Liver (tissue), 9 donors: ENCODE data around the gene ROR1. TPM values are rescaled to one million over a fixed set of nuclear protein-coding genes. Genes with fewer than 3 reads are reported as not detected.

Source experiments
- DNase-seq: peaks from one replicate; pipeline ENCODE4 v3.0.0-alpha.2; 2017; ENCODE audit warnings: low spot score
- H3K27ac ChIP-seq, 2 donors: one replicate each; pipeline ENCODE4 v1.7.0; 2013; ENCODE audit warnings: inconsistent platforms in 2 of 2, low read length in 2 of 2, control low read depth in 1 of 2, low read depth in 1 of 2, mild to moderate bottlenecking in 1 of 2
- H3K27me3 ChIP-seq, 4 donors: one replicate each; pipeline versions ENCODE4 v1.6.1 to v1.7.0; 2013; ENCODE audit warnings: low read length in 3 of 4, inconsistent platforms in 1 of 4, mild to moderate bottlenecking in 1 of 4, moderate library complexity in 1 of 4; ENCODE audit not compliant: control insufficient read depth in 4 of 4, insufficient read depth in 4 of 4
- H3K36me3 ChIP-seq, 4 donors: one replicate each; pipeline versions ENCODE4 v1.6.1 to v1.7.0; 2013; ENCODE audit warnings: low read length in 3 of 4, mild to moderate bottlenecking in 3 of 4, low read depth in 1 of 4, moderate library complexity in 1 of 4; ENCODE audit not compliant: control insufficient read depth in 4 of 4, insufficient read depth in 3 of 4
- H3K4me1 ChIP-seq, 4 donors: one replicate each; pipeline versions ENCODE4 v1.6.1 to v1.7.0; 2013; ENCODE audit warnings: low read length in 3 of 4, mild to moderate bottlenecking in 3 of 4, moderate library complexity in 1 of 4; ENCODE audit not compliant: control insufficient read depth in 4 of 4, insufficient read depth in 4 of 4
- H3K4me3 ChIP-seq, 3 donors: one replicate each; pipeline versions ENCODE4 v1.6.1 to v1.7.0; 2013; ENCODE audit warnings: low read length in 3 of 3, control low read depth in 1 of 3, low read depth in 1 of 3, mild to moderate bottlenecking in 1 of 3
- H3K9ac ChIP-seq, 2 donors: one replicate each; pipeline ENCODE4 v1.7.0; 2013; ENCODE audit warnings: low read length in 2 of 2, mild to moderate bottlenecking in 2 of 2, moderate library complexity in 2 of 2, control low read depth in 1 of 2, low read depth in 1 of 2
- H3K9me3 ChIP-seq, 4 donors: one replicate each; pipeline versions ENCODE4 v1.6.1 to v1.7.0; 2013; ENCODE audit warnings: low read length in 3 of 4; ENCODE audit not compliant: control insufficient read depth in 4 of 4
- EGR1 ChIP-seq, 2 donors: IDR thresholded peaks; 2 replicates each; pipeline ENCODE4 v1.6.1; 2016 to 2018; ENCODE audit warnings: antibody characterized with exemption in 2 of 2, low read depth in 2 of 2
- FOXA1 ChIP-seq: IDR thresholded peaks from 2 replicates; pipeline ENCODE4 v1.6.1; 2016; ENCODE audit warnings: antibody characterized with exemption
- FOXA2 ChIP-seq: IDR thresholded peaks from 2 replicates; pipeline ENCODE4 v1.6.1; 2016; ENCODE audit warnings: antibody characterized with exemption
- GABPA ChIP-seq, 2 donors: IDR thresholded peaks in 1 of 2; conservative IDR thresholded peaks in 1 of 2; 2 replicates each; pipeline ENCODE4 v1.6.1; 2016; ENCODE audit warnings: antibody characterized with exemption in 2 of 2, mild to moderate bottlenecking in 1 of 2, moderate library complexity in 1 of 2
- HNF4A ChIP-seq, 2 donors: conservative IDR thresholded peaks; 2 replicates each; pipeline ENCODE4 v1.6.1; 2016; ENCODE audit warnings: antibody characterized with exemption in 2 of 2, mild to moderate bottlenecking in 2 of 2
- HNF4G ChIP-seq: IDR thresholded peaks from 2 replicates; pipeline ENCODE4 v1.6.1; 2016; ENCODE audit warnings: antibody characterized with exemption
- JUND ChIP-seq, 2 donors: IDR thresholded peaks; 2 replicates each; pipeline ENCODE4 v1.6.1; 2016; ENCODE audit warnings: antibody characterized with exemption in 2 of 2
- NR2F2 ChIP-seq: IDR thresholded peaks from 2 replicates; pipeline ENCODE4 v1.6.1; 2016; ENCODE audit warnings: antibody characterized with exemption
- RAD21 ChIP-seq, 2 donors: IDR thresholded peaks; 2 replicates each; pipeline ENCODE4 v1.6.1; 2016; ENCODE audit warnings: antibody characterized with exemption in 2 of 2, mild to moderate bottlenecking in 2 of 2
- RXRA ChIP-seq, 2 donors: IDR thresholded peaks; 2 replicates each; pipeline ENCODE4 v1.6.1; 2017 to 2018; ENCODE audit warnings: antibody characterized with exemption in 2 of 2, mild to moderate bottlenecking in 1 of 2
- SP1 ChIP-seq: IDR thresholded peaks from 2 replicates; pipeline ENCODE4 v1.6.1; 2018; ENCODE audit warnings: antibody characterized with exemption, mild to moderate bottlenecking
- TAF1 ChIP-seq: conservative IDR thresholded peaks from 2 replicates; pipeline ENCODE4 v1.6.1; 2016; ENCODE audit warnings: antibody characterized with exemption, mild to moderate bottlenecking
- YY1 ChIP-seq: IDR thresholded peaks from 2 replicates; pipeline ENCODE4 v1.6.1; 2016; ENCODE audit warnings: antibody characterized with exemption, mild to moderate bottlenecking
- WGBS: extraction: QIAGEN DNeasy Blood & Tissue Kit; methylation state at CpG from one replicate; pipeline ENCODE4 v1.1.7; 2013; 5-methylcytosine and 5-hydroxymethylcytosine counted together
- polyA plus RNA-seq, 2 donors: library from polyadenylated mRNA; stranded (reverse) in 1 of 2; unstranded in 1 of 2; fragments of 200-250 nt in 1 of 2; fragments of >200 nt in 1 of 2; fragmentation: Nextera tagmentation in 1 of 2; extraction: Ambion mirVana in 1 of 2; gene quantifications; one replicate each; pipeline versions ENCODE4 v1.2.1 to v1.2.3, GENCODE V29; 2013 to 2015
- total RNA-seq, 2 donors: library from RNA; depleted of rRNA; stranded (reverse); fragments of >200 nt; gene quantifications; one replicate each; pipeline ENCODE4 v1.2.3, GENCODE V29; 2014
- TF ChIP-seq, protein P1 (sequence below): IDR thresholded peaks from 2 replicates; pipeline ENCODE4 v1.6.1; 2016; ENCODE audit warnings: antibody characterized with exemption, mild to moderate bottlenecking
- TF ChIP-seq, protein P2 (sequence below): fragments of 150-350 bp; IDR thresholded peaks from 2 replicates; pipeline ENCODE4 v1.5.1; 2017; ENCODE audit warnings: improper control_type of control experiment, low read depth, low read length; ENCODE audit not compliant: missing input control
- TF ChIP-seq, protein P3 (sequence below): IDR thresholded peaks from 2 replicates; pipeline ENCODE4 v1.6.1; 2016; ENCODE audit warnings: antibody characterized with exemption
- TF ChIP-seq, protein P4 (sequence below): IDR thresholded peaks from 2 replicates; pipeline ENCODE4 v1.6.1; 2016; ENCODE audit warnings: antibody characterized with exemption
- TF ChIP-seq, protein P5 (sequence below): IDR thresholded peaks from 2 replicates; pipeline ENCODE4 v1.6.1; 2016; ENCODE audit warnings: antibody characterized with exemption
- donor health status: healthy.
- donor health status: healthy.
- donor health status: healthy.
- donor health status: healthy.
- donor health status: healthy.

ROR1 gene
- total and polyA plus RNA-seq, 4 donors = 0.15 to 0.98 (median 0.37) TPM

DNA sequence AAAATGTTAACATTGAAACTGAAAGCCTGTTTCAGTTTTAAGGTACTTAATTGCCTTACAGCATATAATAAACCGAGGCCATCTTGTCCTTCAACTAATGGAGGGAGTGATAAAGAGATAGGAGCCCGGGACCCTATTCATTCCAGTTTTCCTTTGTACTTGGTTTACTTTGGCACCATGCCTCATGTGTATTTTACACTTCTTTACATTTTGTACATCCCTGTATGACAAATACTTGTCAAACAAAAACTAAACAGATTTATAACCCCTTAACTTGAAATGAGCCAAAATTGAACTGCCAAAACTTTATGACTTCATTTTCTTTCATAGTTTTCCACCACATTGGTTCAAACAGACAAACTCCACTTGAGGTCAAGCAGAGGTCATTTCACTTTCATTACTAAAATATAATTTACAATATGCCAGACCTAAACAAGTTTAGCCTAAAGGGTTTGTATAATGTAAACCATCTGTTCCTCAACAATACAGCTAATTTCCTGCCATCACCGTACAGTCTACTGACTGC, 398.7 kb downstream of the ROR1 start:
- Histone ChIP-seq H3K9me3 (no peaks in the 10 kb centered on the region), H3K27ac (no peak overlapping the region), H3K27me3 (no peaks in the 10 kb centered on the region), H3K36me3 (no peaks in the 10 kb centered on the region), H3K4me1 (no peaks in the 10 kb centered on the region), H3K4me3 (no peak overlapping the region), H3K9ac (no peak overlapping the region)
- 58% methylated on average over 3 of the region's 3 CpGs for WGBS
- TF ChIP-seq, protein P1, sequence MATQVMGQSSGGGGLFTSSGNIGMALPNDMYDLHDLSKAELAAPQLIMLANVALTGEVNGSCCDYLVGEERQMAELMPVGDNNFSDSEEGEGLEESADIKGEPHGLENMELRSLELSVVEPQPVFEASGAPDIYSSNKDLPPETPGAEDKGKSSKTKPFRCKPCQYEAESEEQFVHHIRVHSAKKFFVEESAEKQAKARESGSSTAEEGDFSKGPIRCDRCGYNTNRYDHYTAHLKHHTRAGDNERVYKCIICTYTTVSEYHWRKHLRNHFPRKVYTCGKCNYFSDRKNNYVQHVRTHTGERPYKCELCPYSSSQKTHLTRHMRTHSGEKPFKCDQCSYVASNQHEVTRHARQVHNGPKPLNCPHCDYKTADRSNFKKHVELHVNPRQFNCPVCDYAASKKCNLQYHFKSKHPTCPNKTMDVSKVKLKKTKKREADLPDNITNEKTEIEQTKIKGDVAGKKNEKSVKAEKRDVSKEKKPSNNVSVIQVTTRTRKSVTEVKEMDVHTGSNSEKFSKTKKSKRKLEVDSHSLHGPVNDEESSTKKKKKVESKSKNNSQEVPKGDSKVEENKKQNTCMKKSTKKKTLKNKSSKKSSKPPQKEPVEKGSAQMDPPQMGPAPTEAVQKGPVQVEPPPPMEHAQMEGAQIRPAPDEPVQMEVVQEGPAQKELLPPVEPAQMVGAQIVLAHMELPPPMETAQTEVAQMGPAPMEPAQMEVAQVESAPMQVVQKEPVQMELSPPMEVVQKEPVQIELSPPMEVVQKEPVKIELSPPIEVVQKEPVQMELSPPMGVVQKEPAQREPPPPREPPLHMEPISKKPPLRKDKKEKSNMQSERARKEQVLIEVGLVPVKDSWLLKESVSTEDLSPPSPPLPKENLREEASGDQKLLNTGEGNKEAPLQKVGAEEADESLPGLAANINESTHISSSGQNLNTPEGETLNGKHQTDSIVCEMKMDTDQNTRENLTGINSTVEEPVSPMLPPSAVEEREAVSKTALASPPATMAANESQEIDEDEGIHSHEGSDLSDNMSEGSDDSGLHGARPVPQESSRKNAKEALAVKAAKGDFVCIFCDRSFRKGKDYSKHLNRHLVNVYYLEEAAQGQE = no peak
- TF ChIP-seq SP1 (no peak), YY1 (no peak), HNF4G (no peak), TAF1 (no peak), FOXA1 (no peak), FOXA2 (no peak), EGR1 (IDR thresholded peaks at IDR 0.05; ENCODE audit: low read depth in 2 of 2) (no peak), NR2F2 (no peak), RXRA (IDR thresholded peaks at IDR 0.05) (no peak), RAD21 (IDR thresholded peaks at IDR 0.05) (no peak), HNF4A (conservative IDR thresholded peaks at IDR 0.05) (no peak), JUND (IDR thresholded peaks at IDR 0.05) (no peak), GABPA (IDR thresholded peaks at IDR 0.05 in 1 of 2, conservative IDR thresholded peaks at IDR 0.05 in 1 of 2) (no peak)
- TF ChIP-seq, protein P2, sequence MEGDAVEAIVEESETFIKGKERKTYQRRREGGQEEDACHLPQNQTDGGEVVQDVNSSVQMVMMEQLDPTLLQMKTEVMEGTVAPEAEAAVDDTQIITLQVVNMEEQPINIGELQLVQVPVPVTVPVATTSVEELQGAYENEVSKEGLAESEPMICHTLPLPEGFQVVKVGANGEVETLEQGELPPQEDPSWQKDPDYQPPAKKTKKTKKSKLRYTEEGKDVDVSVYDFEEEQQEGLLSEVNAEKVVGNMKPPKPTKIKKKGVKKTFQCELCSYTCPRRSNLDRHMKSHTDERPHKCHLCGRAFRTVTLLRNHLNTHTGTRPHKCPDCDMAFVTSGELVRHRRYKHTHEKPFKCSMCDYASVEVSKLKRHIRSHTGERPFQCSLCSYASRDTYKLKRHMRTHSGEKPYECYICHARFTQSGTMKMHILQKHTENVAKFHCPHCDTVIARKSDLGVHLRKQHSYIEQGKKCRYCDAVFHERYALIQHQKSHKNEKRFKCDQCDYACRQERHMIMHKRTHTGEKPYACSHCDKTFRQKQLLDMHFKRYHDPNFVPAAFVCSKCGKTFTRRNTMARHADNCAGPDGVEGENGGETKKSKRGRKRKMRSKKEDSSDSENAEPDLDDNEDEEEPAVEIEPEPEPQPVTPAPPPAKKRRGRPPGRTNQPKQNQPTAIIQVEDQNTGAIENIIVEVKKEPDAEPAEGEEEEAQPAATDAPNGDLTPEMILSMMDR = no peak
- TF ChIP-seq, protein P3, sequence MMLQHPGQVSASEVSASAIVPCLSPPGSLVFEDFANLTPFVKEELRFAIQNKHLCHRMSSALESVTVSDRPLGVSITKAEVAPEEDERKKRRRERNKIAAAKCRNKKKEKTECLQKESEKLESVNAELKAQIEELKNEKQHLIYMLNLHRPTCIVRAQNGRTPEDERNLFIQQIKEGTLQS = no peak
- TF ChIP-seq, protein P4, sequence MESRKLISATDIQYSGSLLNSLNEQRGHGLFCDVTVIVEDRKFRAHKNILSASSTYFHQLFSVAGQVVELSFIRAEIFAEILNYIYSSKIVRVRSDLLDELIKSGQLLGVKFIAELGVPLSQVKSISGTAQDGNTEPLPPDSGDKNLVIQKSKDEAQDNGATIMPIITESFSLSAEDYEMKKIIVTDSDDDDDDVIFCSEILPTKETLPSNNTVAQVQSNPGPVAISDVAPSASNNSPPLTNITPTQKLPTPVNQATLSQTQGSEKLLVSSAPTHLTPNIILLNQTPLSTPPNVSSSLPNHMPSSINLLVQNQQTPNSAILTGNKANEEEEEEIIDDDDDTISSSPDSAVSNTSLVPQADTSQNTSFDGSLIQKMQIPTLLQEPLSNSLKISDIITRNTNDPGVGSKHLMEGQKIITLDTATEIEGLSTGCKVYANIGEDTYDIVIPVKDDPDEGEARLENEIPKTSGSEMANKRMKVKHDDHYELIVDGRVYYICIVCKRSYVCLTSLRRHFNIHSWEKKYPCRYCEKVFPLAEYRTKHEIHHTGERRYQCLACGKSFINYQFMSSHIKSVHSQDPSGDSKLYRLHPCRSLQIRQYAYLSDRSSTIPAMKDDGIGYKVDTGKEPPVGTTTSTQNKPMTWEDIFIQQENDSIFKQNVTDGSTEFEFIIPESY = no peak
- TF ChIP-seq, protein P5, sequence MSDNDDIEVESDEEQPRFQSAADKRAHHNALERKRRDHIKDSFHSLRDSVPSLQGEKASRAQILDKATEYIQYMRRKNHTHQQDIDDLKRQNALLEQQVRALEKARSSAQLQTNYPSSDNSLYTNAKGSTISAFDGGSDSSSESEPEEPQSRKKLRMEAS = no peak
- DNase-seq = no peak
